Activated CD4-positive, alpha-beta T cell treated with anti-CD3 and anti-CD28 coated beads, Interleukin-10, Interleukin-2, amounts not matched to agents 100 ng/mL and 50 ng/mL, durations not matched to agents 16 hours and 8 hours (primary cell): Measurements from ENCODE around the gene FAM177B.
"Not testable (repeated sequence)": the region's sequence is repeated elsewhere in the genome, so short reads cannot be mapped to it uniquely, and the experiment has no call there.

ENCODE experiments used
- DNase-seq: peaks from one replicate; pipeline ENCODE4 v3.0.0-alpha.2; 2020

FAM177B gene

GRCh38 chr1:222741630-222742457 lies 4.8 kb downstream of the FAM177B start:
- DNase-seq: not testable (repeated sequence)

GRCh38 chr1:222749927-222750326 lies 12.9 kb downstream of the FAM177B start:
- DNase-seq: no peak

DNA sequence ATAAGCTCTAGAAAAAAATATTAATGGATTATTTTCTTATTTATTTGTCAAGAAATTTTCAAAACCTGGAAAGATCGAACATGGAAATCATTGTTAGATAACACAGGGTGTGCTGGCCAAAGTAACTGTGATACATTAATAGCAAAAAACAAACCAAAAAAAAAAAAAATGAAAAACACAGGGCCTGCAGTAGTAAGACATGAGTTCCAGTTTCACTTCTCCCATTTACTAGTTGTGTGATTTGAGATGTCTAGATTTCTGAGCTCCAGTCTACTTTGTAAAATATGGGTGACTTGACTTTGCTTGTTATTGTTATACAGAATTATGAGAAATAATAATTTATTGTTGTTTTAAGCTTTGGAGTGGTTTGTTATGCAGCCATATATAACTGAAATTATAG lies 13.6 kb downstream of the FAM177B start:
- no peak for DNase-seq

GRCh38 chr1:222751255-222751654 lies 14.3 kb downstream of the FAM177B start:
- DNase-seq: no peak

- no peak for DNase-seq
Measured at GRCh38 chr1:222754366-222755139, 17.6 kb downstream of the FAM177B start.

DNA sequence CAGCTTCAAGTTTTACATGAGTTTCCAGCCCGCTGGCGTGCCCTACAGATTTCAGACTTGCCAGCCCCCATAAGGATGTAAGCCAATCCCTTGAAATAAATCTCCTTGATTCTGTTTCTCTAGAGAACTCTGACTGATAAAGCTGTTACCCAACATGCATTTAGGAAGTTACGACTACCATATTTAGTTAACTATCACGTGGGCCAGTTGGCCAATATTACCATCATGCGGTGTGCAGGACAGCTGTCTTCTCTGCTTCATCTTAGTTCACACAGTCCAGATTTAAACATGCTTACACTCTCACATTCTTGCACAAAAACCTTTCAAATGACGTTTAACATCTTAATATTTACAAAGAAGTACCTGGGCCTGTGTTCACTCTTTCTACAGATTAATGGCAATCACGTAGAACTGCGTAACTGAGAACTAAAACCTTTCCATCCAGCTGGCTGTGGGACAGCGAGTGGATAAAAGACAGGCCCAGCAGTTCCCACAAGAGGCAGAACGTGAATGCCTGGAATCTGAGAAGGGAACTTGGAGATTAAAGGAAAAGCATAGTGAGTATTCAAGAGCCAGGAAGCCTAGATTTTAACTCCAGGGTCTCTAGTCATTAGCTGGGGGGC lies 20.8 kb downstream of the FAM177B start:
- DNase-seq: no peak

DNA sequence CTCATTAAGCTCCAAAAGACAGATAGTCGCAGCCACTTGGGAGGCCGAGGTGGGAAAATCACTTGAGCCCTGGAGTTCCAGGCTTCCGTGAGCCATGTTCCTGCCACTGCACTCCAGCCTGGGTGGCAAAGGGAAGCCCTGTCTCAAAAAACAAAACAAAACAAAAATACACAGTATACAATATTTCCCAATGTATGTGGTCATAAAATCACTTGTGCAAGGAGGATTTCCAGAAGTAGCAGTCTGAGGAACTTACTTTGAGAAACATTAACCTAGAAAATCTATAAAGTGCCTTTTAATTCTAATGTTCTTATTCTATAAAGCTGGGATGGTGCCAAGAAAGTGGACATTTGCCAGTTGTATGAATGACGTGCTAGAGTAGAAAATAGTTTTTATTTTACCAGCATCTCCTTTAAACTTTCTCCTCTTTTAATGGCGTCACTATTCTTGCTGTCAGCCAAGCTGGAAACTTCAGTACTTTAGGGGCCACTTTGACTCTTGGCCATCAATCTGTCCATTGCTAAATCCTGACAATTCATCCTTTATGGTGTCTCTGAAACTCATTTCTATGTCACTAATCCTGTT lies 22.5 kb downstream of the FAM177B start:
- DNase-seq: no peak

DNA sequence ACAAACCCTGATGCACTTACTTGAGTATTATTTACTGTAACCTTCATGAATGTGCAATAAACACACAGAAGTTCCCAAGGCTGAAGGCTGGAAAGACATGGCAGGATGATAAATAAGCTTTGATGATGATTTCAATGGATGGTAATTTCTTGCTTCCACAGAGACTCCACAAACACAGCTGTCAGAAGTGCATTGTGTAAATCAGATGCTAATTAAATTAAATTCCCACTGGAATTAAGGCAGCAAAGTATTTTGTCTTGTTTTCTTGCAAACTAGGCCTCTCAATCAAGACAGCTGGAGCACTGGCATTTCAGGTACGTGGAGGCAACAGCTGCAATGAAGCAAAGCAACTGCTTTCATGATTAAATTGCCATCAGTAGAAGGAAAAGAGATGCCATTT lies 24.1 kb downstream of the FAM177B start:
- DNase-seq: no peak

- DNase-seq: not testable (repeated sequence)
Measured at GRCh38 chr1:222762178-222762577, 25.2 kb downstream of the FAM177B start.

- peak; percentile 7 for DNase-seq
Measured at GRCh38 chr1:222767152-222767571, 30.2 kb downstream of the FAM177B start.

- no peak for DNase-seq
Measured at GRCh38 chr1:222768592-222768991, 31.6 kb downstream of the FAM177B start.

DNA sequence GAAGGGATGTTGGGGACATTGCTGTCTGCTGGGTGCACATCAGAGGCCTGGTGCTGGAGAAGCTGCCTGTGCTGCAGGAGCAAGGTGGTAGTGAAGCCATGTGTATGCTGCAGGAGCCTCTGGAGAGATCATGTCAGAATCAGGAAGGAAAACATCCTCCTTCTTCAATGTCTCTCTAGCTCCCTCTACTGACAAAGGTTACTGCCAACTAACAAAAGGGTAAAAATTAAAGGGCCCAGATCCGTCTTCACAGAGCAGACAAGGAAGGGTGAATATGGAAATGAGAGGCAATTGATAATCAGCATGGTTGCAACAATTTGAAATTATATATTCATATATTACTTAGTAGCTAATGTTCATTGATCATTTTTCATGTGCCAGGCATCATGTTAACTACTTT lies 32.2 kb downstream of the FAM177B start:
- DNase-seq: peak; percentile 8

DNA sequence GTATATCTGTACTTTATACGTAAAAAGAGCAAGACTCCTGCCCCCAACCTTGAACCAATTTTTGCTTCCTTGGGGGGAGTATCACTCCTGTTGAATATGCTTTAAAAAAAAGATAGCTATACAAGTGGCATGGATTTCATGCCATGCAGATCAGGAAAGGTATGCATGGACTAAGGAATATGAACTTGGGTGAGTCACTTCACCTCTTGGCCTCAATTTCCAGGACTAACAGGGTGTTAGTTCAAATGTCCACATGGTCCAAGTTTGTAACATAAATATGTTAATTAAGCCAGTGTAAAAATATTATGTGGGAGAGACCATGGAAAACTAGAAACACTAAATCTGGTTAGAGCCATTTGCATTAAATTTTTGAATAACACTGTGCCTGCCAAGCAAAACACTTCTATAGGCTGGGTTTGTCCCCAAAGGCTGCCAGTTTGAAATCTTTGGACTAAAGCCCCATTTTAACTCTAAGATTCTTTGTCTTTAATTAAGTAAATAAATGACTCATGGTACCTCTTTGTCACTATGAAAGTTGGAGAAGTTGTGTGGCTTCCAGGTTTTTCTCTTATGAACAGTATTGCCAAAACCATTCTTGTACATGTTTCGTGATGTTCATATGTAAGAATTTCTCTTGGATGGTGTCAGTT lies 33.1 kb downstream of the FAM177B start:
- no peak for DNase-seq

- DNase-seq: peak; percentile 23
Measured at GRCh38 chr1:222772996-222773379, 36.0 kb downstream of the FAM177B start.

GRCh38 chr1:222777463-222777862 lies 40.5 kb downstream of the FAM177B start:
- DNase-seq: no peak

GRCh38 chr1:222777977-222778376 lies 41.0 kb downstream of the FAM177B start:
- no peak for DNase-seq

DNA sequence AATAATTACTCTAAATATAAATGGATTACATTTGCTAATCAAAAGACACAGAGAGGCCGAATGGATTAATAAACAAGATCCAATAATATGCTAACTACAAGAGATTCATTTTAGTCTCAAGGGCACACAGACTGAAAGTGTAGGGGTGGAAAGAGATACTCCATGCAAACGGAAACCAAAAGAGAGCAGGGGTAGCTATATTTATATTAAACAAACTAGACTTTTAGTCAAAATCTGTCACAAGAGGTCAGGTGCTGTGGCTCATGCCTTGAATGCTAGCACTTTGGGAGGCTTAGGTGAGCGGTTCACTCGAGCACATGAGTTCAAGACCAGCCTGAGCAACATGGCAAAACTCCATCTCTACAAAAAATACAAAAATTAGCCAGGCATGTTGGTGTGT lies 44.2 kb downstream of the FAM177B start:
- DNase-seq: no peak

DNA sequence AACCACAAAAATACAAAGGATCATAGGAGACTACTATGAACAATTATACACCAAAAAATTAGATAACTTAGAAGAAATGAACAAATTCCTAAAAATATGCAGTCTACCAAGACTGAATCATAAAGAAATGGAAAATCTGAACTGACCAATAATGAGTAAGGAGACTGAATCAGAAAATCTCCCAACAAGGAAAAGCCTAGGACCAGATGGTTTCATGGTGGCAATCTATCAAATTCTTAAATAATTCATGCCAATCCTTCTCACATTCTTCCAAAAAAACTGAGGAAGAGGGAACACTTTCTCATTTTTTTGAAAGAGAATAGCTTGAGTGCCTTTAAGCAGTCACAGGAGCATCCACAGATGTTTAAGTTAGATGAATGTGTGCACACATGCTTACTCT lies 46.0 kb downstream of the FAM177B start:
- no peak for DNase-seq

DNA sequence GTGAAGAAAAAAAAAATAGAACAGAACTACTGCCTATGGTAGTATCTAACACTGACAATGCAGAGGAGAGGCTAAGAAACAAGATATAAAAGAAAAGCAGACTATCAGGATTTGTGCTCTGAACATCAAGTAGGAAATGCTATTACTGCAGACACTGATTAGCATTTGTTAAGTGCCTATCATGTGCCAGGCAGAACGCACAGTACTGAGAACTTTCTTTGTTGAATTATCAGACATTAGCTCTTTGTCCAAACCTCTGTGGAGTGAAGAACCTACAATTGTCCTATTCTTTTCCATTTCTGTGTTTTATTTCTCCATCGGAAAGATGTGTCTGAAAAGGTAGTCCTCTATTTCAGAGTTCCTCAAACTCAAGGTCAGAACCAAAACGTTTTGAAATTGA lies 47.4 kb downstream of the FAM177B start:
- no peak for DNase-seq

- no peak for DNase-seq
Measured at GRCh38 chr1:222784916-222785315, 47.9 kb downstream of the FAM177B start.

DNA sequence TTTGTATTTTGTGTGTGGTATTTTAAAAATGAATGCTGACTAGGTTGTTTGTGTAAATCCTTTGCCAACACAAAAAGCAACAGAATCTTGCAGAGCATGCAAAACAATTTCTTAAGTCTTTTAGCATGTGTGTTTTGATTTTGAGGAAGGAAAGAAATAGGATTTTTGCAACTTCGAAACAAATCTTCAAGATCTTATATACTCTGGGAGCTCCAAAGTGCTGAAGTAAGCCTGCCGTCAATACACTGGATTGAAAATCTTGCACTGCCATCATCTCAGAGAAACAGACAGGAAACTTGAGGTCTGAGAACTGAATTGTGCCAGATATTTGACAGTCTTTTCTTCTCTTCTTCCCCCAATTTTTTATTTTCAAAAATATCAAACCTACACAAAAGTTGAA lies 48.5 kb downstream of the FAM177B start:
- no peak for DNase-seq

DNA sequence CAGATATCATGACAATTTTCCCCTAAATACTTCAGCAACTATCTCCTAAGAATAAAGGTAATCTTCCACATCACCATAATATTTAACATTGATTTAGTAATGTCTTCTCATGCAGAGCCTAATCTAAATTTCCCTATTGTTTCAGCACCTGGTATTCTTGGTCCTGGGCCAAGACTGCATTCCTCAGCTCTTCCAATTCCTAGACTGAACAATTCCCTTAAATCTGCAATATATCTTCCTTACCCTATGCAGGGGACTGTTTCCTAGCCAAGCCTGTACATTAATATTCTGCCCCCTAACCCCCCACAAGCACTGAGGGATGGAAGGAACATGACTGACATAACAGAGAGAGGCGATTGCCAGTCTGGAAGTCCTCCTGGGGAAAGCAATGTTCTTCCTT lies 49.1 kb downstream of the FAM177B start:
- no peak for DNase-seq

- no peak for DNase-seq
Measured at GRCh38 chr1:222787729-222788128, 50.7 kb downstream of the FAM177B start.
